HG03139 (cell line): ENCODE results near the gene ASTN2.

Experiments
- ATAC-seq: cut with Tn5 transposase; IDR thresholded peaks from one replicate; pipeline ENCODE4 v1.9.1; 2021; ENCODE audit not compliant: unreplicated experiment

ASTN2 gene

GRCh38 chr9:117303643-117304230, 111.1 kb downstream of the ASTN2 start:
- no peak for ATAC-seq

- no peak for ATAC-seq
Observed at GRCh38 chr9:117302487-117302886, 112.4 kb downstream of the ASTN2 start.

GRCh38 chr9:117300371-117301110, 114.3 kb downstream of the ASTN2 start:
- no peak for ATAC-seq

GRCh38 chr9:117296453-117296852, 118.4 kb downstream of the ASTN2 start:
- no peak for ATAC-seq

GRCh38 chr9:117293206-117294114, 121.4 kb downstream of the ASTN2 start:
- ATAC-seq: no peak

GRCh38 chr9:117290856-117291622, 123.8 kb downstream of the ASTN2 start:
- no peak for ATAC-seq

GRCh38 chr9:117290306-117290840, 124.5 kb downstream of the ASTN2 start:
- no peak for ATAC-seq

- no peak for ATAC-seq
Observed at GRCh38 chr9:117286245-117286644, 128.6 kb downstream of the ASTN2 start.

GRCh38 chr9:117284414-117284813, 130.4 kb downstream of the ASTN2 start:
- ATAC-seq: no peak

GRCh38 chr9:117282541-117282940, 132.3 kb downstream of the ASTN2 start:
- ATAC-seq: no peak

- ATAC-seq: no peak
Observed at GRCh38 chr9:117278471-117279035, 136.3 kb downstream of the ASTN2 start.

GRCh38 chr9:117278020-117278419, 136.8 kb downstream of the ASTN2 start:
- no peak for ATAC-seq

- no peak for ATAC-seq
Observed at GRCh38 chr9:117276444-117276843, 138.4 kb downstream of the ASTN2 start.

- no peak for ATAC-seq
Observed at GRCh38 chr9:117273612-117274011, 141.2 kb downstream of the ASTN2 start.

GRCh38 chr9:117268847-117269446, 145.9 kb downstream of the ASTN2 start:
- no peak for ATAC-seq

- ATAC-seq: no peak
Observed at GRCh38 chr9:117266855-117267497, 147.9 kb downstream of the ASTN2 start.

- ATAC-seq: no peak
Observed at GRCh38 chr9:117265253-117265652, 149.6 kb downstream of the ASTN2 start.

- no peak for ATAC-seq
Observed at GRCh38 chr9:117258184-117258866, 156.5 kb downstream of the ASTN2 start.

GRCh38 chr9:117253261-117253660, 161.6 kb downstream of the ASTN2 start:
- ATAC-seq: no peak
